RKO (cell line): Measurements from ENCODE around the gene GALNT12.

Source experiments
- DNase-seq: peaks from one replicate; pipeline ENCODE4 v3.0.0-alpha.2; 2016; ENCODE audit warnings: low spot score

The GALNT12 gene

DNA sequence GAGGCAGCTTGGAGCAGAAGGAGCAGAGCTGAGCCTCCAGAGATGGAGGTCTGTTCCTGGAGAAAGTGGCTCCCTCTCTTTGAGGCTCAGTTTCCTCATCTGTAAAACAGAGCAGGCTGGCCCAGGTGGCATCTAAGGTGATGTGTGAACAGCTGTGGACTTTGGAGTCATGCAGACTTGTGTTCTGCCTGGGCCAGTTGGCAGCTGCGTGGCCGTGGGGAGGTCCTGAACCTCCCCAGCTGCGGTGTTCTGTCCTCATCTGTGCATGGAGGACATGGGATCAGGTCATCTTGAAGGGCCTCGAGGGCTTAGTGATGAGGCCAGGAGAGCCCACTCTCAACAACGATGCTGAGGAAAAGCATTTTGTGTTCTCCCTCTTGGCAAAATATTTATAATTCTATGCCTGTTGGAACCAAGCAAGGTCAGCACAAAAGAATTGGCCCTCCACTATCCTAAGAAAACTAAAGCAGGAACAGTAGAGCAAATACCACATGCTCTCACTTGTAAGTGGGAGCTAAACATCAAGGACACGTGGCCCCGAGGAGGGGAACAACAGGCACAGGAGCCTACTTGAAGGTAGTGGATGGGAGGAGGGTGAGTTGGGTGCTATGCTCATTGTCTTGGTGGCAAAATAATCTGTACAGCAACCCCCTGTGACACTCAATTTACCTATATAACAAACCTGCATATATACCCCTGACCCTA is 73.0 kb downstream of the GALNT12 start:
- no peak for DNase-seq

GRCh38 chr9:98881356-98881755 is 73.9 kb downstream of the GALNT12 start:
- no peak for DNase-seq

DNA sequence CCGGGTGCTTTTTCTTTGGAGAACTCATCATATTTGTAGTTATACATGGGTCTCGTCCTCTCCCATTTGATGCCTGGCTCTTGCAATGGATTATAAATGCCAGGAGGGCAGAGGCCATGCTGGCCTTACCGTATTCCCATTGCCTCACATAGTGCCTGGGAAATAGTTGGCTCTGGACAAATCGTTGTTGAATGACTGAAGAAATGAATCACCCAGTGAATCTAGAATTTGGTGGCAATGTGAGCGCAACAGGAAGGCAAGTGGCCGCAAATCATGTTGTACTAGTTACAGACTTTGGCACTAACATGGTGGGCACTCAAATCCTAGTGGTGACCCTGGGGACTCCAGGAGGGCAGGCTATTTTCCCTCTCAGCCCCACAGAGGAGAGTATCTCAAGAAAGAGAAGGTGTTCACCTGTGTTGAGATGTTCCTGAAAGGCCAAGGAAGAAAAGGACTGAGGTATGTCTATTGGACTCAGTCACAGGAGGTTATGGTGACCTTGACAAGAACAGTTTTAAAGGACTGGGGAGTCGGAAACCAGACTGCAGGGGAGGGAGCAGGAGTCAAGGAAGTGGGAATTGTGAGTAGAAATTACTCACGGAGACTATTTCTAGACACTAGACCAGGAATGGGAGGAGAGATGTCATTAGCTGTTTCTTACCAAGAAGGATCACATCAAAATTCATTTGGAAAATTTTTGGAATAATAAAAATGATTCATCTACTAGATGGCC is 74.5 kb downstream of the GALNT12 start:
- no peak for DNase-seq

DNA sequence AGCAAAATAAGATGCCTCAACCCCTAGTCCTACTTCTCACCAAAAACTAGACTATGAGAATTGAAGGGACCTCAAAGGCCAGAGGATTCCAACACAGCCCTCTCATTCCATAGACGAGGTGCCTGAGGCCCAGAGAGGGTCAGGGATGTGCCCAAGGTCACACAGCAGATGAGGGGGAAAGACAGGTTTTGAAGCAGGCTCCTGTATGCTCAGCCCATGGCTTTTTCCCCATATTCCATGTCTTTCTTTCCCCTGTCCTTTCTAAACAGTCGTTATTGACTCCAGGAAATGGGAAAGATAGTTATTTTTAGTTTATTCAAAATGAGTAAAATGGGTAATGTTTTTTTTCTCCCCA is 75.1 kb downstream of the GALNT12 start:
- DNase-seq, result no peak

DNA sequence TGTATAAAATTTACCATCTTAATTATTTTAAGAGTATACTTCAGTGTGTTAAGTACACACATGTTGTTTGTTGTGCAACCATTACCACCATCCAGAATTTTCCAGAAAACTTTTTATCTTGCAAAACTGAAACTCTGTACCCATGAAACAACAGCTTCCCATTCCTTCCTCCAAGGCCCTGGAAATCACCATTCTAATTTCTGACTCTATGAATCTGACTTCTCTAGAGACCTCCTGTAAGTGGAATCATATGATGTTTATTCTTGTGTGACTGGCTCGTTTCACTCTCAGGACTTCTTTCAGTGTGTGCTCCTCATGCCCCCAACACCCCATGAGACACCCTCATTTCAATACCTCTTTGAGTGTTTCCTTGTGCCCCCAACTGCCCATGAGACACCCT is 75.8 kb downstream of the GALNT12 start:
- no peak for DNase-seq

DNA sequence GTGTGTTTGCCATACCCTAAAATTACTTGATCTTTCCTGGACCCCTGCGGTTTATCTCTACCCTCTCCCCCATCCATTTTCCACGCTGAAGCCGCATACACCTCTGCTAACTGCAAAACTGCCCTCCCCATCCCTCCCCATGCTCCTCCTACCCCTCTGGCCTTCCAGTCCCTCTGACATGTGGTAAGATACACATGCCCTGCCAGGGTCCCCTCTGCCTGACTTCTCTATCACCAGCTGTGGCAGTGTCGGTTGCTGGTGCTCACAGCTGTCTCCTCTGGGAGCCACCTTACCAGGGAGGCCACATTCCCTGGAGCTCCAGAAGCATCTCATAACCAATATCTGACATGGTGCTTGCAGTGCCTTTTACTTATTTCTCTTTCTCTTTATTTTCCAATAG is 77.4 kb downstream of the GALNT12 start:
- no peak for DNase-seq

DNA sequence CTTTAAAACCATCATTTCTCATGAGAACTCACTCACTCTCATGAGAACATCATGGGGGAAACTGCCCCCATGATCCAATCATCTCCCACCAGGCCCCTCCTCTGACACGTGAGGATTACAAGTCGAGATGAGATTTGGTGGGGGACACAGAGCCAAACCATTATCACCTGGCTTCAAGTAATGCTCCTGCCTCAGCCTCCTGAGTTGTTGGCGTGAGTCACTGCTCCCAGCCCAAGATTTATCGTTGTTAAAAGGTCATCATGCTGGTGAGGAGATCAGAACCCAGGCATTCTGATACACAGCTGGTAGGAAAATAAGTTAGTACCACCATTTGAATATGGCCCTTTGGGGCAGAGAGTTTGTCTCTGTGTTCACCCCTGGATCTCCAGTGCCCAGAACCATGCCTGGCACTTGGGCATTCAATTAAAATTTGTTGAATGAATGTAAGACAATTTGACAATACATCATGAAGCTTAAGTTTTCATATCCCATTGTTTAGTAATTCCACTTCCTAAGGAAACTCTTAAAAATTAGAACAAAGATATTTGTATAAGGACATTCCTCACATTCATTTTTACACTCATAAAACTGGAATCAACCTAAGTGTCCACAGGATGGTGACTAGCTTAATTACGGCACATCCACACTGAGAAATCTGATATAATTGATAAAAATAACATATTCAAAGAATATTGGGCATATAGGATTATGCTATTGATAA is 78.3 kb downstream of the GALNT12 start:
- DNase-seq, result no peak

DNA sequence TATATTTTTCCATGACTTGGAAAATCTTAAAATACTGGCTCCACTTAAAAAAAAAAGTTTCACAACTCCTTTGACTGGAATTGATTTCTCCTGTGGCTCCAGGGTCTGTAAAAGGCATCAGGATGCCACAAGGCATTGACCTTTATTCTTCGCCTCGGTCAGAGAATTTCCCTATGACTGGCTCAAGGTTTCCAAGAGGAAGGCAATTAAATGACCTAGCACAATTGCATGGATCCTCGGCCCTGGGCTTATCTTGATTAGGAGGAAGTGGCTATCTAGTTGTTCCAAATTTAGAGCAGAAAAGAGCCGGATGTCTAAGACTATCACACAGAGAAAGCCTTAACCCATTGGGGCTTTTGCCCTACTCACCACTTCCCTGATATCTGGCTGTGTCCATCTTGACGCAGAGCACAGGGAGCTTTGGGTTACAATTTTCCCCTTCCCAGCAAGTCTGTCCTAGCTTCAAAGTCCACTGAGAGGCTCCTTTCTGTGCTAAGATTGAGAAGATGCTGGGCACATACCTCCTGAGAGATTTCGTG is 79.3 kb downstream of the GALNT12 start:
- no peak for DNase-seq

DNA sequence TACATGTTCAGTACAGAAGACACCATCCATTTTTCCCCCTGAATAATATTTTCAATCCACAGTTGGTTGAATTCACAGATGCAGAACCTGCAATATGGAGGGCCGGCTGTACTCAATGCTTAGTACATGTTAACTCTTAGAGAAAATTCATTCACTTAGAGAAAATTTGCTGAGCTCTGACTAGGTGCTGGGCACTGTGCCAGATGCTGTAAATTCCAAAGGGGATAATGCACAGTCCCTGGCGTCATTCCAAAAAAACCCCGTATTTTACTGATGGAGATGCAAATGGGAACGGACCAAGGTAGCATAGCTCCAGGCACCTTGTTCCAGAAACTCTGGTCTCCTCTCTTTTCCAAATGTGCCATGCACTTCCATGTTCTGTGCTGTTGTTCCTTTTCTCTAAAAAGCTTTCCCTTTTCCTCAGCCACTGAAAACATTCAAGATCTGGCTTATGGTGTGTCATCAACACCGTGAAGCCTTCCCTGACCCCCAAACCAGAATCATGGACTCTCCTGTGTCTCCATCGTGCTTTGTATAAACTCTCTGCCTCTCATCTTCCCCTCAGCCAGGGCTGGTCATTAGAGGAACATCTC is 80.5 kb downstream of the GALNT12 start:
- peak; percentile 45 for DNase-seq

GRCh38 chr9:98888801-98889421 is 81.4 kb downstream of the GALNT12 start:
- no peak for DNase-seq

DNA sequence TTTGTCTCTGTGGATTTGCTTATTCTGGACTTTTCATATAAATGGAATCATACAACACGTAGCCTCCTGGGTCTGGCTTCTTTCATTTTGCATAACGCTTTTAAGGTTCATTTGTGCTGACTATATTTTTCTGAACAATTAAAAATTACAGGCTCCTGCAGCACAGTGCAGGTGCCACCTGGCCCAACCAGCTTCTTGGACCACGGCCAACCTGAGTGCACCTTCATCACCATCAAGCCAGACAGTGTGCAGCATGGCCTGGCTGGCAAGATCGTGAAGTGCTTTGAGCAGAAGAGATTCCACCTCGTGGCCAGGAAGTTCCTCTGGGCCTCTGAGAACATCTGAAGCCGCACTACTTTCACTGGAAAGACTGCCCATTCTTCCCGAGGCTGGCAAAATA is 82.8 kb downstream of the GALNT12 start:
- DNase-seq, result no peak

- DNase-seq, result no peak
Measured at GRCh38 chr9:98892288-98892687, 84.8 kb downstream of the GALNT12 start.

DNA sequence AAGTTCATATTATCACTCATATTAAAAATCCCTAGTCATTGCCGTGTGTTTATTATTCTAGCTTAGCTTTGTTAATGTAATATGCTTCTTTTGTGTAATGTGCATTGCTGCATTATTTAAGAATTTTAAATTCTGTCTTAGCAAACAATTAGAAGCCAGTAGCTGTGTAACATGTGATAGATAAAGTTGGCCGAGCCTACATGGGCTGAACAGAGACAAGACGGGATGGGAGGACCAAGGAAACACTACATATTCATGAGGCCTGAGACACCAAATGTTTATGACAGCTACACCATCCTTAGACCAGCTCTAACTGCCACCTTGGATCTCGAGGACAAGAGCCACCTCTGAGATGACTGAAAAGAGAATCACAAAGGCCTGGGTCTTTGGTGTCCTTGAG is 85.2 kb downstream of the GALNT12 start:
- DNase-seq, result no peak

GRCh38 chr9:98894171-98894570 is 86.7 kb downstream of the GALNT12 start:
- no peak for DNase-seq

DNA sequence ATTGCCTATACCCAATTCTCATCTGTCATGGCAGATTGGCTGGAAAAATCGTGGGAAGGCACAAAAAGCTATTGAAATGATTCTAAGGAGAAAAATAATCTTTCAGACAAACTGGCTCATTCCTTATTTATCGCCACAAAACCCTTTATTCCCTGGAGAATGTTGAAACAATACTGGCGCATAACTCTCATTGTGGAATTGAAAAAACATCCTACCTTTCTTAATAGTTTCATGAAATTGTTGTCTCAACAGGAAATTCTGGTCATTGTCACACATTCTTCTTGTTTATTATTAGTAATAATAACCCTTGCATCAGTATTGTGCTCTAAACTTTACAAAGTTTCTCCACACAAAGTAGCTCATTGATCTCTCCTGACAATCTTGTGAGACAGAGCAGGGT is 87.3 kb downstream of the GALNT12 start:
- no peak for DNase-seq

- DNase-seq, result no peak
Measured at GRCh38 chr9:98896632-98897031, 89.2 kb downstream of the GALNT12 start.

- no peak for DNase-seq
Measured at GRCh38 chr9:98897745-98898144, 90.3 kb downstream of the GALNT12 start.

GRCh38 chr9:98899408-98900056 is 92.1 kb downstream of the GALNT12 start:
- no peak for DNase-seq
